Smooth muscle cell (in vitro differentiated cells): ENCODE results near the gene TAGLN2. TPM values are rescaled to one million over a fixed set of nuclear protein-coding genes. Genes with fewer than 3 reads are reported as not detected.
A peak's percentile ranks its signal among the peaks of the same experiment; 100 is the strongest.

ENCODE experiments used
- DNase-seq: peaks from one replicate; lab custom pipeline; 2025; ENCODE audit not compliant: unreplicated experiment; lab: John Stamatoyannopoulos, UW
- H2AFZ ChIP-seq: fragments of 200-600 bp; sonication (generic); 2 replicates; pipeline ENCODE4 v1.6.0; 2016; ENCODE audit warnings: antibody characterized with exemption, low read depth, mild to moderate bottlenecking
- H3F3A ChIP-seq: fragments of 200-600 bp; sonication (generic); 2 replicates; pipeline ENCODE4 v1.6.0; 2017; ENCODE audit warnings: antibody characterized with exemption, low read depth
- H3K27ac ChIP-seq: fragments of 200-600 bp; sonication (generic); 2 replicates; pipeline ENCODE4 v1.5.1; 2016; ENCODE audit warnings: low read depth, mild to moderate bottlenecking
- H3K27me3 ChIP-seq: fragments of 200-600 bp; sonication (generic); 2 replicates; pipeline ENCODE4 v1.6.1; 2016; ENCODE audit warnings: low read depth, mild to moderate bottlenecking
- H3K36me3 ChIP-seq: fragments of 200-600 bp; sonication (generic); 2 replicates; pipeline ENCODE4 v1.5.1; 2016; ENCODE audit warnings: low read depth
- H3K4me1 ChIP-seq: fragments of 200-600 bp; sonication (generic); 2 replicates; pipeline ENCODE4 v1.5.1; 2016; ENCODE audit warnings: low read depth
- H3K4me2 ChIP-seq: fragments of 200-600 bp; sonication (generic); 2 replicates; pipeline ENCODE4 v1.6.0; 2016; ENCODE audit warnings: mild to moderate bottlenecking
- H3K4me3 ChIP-seq: fragments of 200-600 bp; sonication (generic); 2 replicates; pipeline ENCODE4 v1.5.1; 2016; ENCODE audit warnings: mild to moderate bottlenecking
- H3K79me2 ChIP-seq: fragments of 200-600 bp; sonication (generic); 2 replicates; pipeline ENCODE4 v1.6.0; 2016; ENCODE audit warnings: low read depth, mild to moderate bottlenecking
- H3K9ac ChIP-seq: fragments of 200-600 bp; sonication (generic); 2 replicates; pipeline ENCODE4 v1.6.0; 2016; ENCODE audit warnings: low read depth
- H3K9me3 ChIP-seq: fragments of 200-600 bp; sonication (generic); replicated peaks from 2 replicates; pipeline ENCODE4 v1.5.1; 2016; ENCODE audit warnings: low read depth
- H4K20me1 ChIP-seq: fragments of 200-600 bp; sonication (generic); 2 replicates; pipeline ENCODE4 v1.6.0; 2016; ENCODE audit warnings: low read depth
- CTCF ChIP-seq: fragments of 200-600 bp; sonication (generic); IDR thresholded peaks from 2 replicates; pipeline ENCODE4 v1.5.1; 2017; ENCODE audit warnings: borderline replicate concordance, mild to moderate bottlenecking, antibody characterized with exemption; ENCODE audit not compliant: insufficient read depth, poor library complexity, severe bottlenecking
- WGBS: methylation state at CpG from one replicate; pipeline ENCODE4 v1.1.7; 2016; ENCODE audit warnings: low lambda C conversion rate; 5-methylcytosine and 5-hydroxymethylcytosine counted together
- polyA plus RNA-seq: library from polyadenylated mRNA; unstranded; fragments of >200 nt; fragmentation: Nextera tagmentation; extraction: Ambion mirVana; gene quantifications from 2 replicates; pipeline ENCODE4 v1.2.1, GENCODE V29; 2016
- total RNA-seq: library from RNA; depleted of rRNA; stranded (reverse); fragments of >200 nt; gene quantifications from 2 replicates; pipeline ENCODE4 v1.2.3, GENCODE V29; 2014

TAGLN2 gene
- total and polyA plus RNA-seq, 2 experiments from 2014 or later = 408 to 1,005 TPM

- Histone ChIP-seq H3K9me3 (no peaks in the 10 kb centered on the region), H3K9ac (peak overlapping the region; percentile 99), H3F3A (peaks cover 56% of the 10 kb centered on the region), H3K27ac (peak overlapping the region; percentile 100), H3K79me2 (peaks cover 54% of the 10 kb centered on the region), H3K4me2 (peak overlapping the region; percentile 96), H4K20me1 (peaks cover 68% of the 10 kb centered on the region), H3K4me1 (peaks cover 30% of the 10 kb centered on the region), H2AFZ (no peak overlapping the region), H3K36me3 (no peaks in the 10 kb centered on the region), H3K4me3 (no peak overlapping the region), H3K27me3 (no peaks in the 10 kb centered on the region)
- DNase-seq = no peak
- no peak for TF ChIP-seq CTCF
- WGBS = 71% methylated on average over 1 of the region's 1 CpG
Measured at GRCh38 chr1:159921251-159921650, 4.1 kb downstream of the TAGLN2 start.

GRCh38 chr1:159920651-159921050 is 4.7 kb downstream of the TAGLN2 start:
- Histone ChIP-seq H3K9ac (peak overlapping the region; percentile 99), H3K27me3 (no peaks in the 10 kb centered on the region), H2AFZ (no peak overlapping the region), H3K9me3 (no peaks in the 10 kb centered on the region), H4K20me1 (peaks cover 68% of the 10 kb centered on the region), H3K27ac (peak overlapping the region; percentile 100), H3K4me1 (peaks cover 36% of the 10 kb centered on the region), H3K79me2 (peaks cover 54% of the 10 kb centered on the region), H3K4me3 (no peak overlapping the region), H3F3A (peaks cover 60% of the 10 kb centered on the region), H3K36me3 (no peaks in the 10 kb centered on the region), H3K4me2 (peak overlapping the region; percentile 96)
- no peak for TF ChIP-seq CTCF
- no peak for DNase-seq
- 84% methylated on average over 1 of the region's 1 CpG for WGBS

- TF ChIP-seq CTCF = no peak
- Histone ChIP-seq H3F3A (peaks cover 65% of the 10 kb centered on the region), H3K4me2 (no peak overlapping the region), H3K9me3 (no peaks in the 10 kb centered on the region), H3K79me2 (peaks cover 54% of the 10 kb centered on the region), H3K36me3 (no peaks in the 10 kb centered on the region), H3K27ac (peak overlapping the region; percentile 100), H3K4me1 (peaks cover 39% of the 10 kb centered on the region), H3K27me3 (no peaks in the 10 kb centered on the region), H3K9ac (no peak overlapping the region), H2AFZ (no peak overlapping the region), H4K20me1 (peaks cover 68% of the 10 kb centered on the region), H3K4me3 (no peak overlapping the region)
- WGBS = 96% methylated on average over 10 of the region's 10 CpGs
- no peak for DNase-seq
Measured at GRCh38 chr1:159920202-159920601, 5.1 kb downstream of the TAGLN2 start.

- H3K4me3 ChIP-seq = no peak overlapping the region
- peaks cover 53% of the 10 kb centered on the region for H3K79me2 ChIP-seq
- H3K27ac ChIP-seq = peak overlapping the region; percentile 84
- H3K4me1 ChIP-seq = peaks cover 39% of the 10 kb centered on the region
- H2AFZ ChIP-seq = no peak overlapping the region
- peaks cover 66% of the 10 kb centered on the region for H3F3A ChIP-seq
- H3K36me3 ChIP-seq = no peaks in the 10 kb centered on the region
- WGBS = 98% methylated on average over 10 of the region's 10 CpGs
- no peak overlapping the region for H3K4me2 ChIP-seq
- peaks cover 68% of the 10 kb centered on the region for H4K20me1 ChIP-seq
- no peaks in the 10 kb centered on the region for H3K27me3 ChIP-seq
- no peaks in the 10 kb centered on the region for H3K9me3 ChIP-seq
- H3K9ac ChIP-seq = no peak overlapping the region
- TF ChIP-seq CTCF = no peak
- DNase-seq = no peak
Measured at GRCh38 chr1:159919236-159919865, 6.0 kb downstream of the TAGLN2 start.
